Bronchial epithelial cell (primary cell): ENCODE results near the gene ADRM1. TPM values are rescaled to one million over a fixed set of nuclear protein-coding genes. Genes with fewer than 3 reads are reported as not detected.

ENCODE experiments used
- DNase-seq: peaks from one replicate; pipeline ENCODE4 v3.0.0-alpha.2; 2010; ENCODE audit warnings: low read depth
- FAIRE-seq: peaks from 2 replicates; lab custom pipeline; 2011; peaks lifted over from hg19 to GRCh38; lab: Jason Lieb, UNC
- H3K27me3 ChIP-seq: 2 replicates; pipeline ENCODE4 v1.5.1; 2011; ENCODE audit warnings: low read length; ENCODE audit not compliant: control insufficient read depth, insufficient read depth
- H3K36me3 ChIP-seq: 2 replicates; pipeline ENCODE4 v1.5.1; 2011; ENCODE audit warnings: low read length; ENCODE audit not compliant: control insufficient read depth, insufficient read depth
- H3K4me3 ChIP-seq: 2 replicates; pipeline ENCODE4 v1.5.1; 2011; ENCODE audit warnings: mild to moderate bottlenecking, low read depth, low read length, control low read depth
- CTCF ChIP-seq: IDR thresholded peaks from 2 replicates; pipeline ENCODE4 v1.5.1; 2011; ENCODE audit warnings: mild to moderate bottlenecking, moderate library complexity, low read length, control low read depth, inconsistent platforms; ENCODE audit not compliant: insufficient read depth, severe bottlenecking
- total RNA-seq: library from RNA; depleted of rRNA; stranded (reverse); fragments of >200 nt; gene quantifications from 2 replicates; pipeline ENCODE4 v1.2.1, GENCODE V29; 2014

Gene ADRM1
- total RNA-seq, 1 donor from 2014 or later = 145 TPM

- Histone ChIP-seq H3K36me3 (peaks cover 20% of the 10 kb centered on the region), H3K27me3 (no peaks in the 10 kb centered on the region), H3K4me3 (no peak overlapping the region)
- DNase-seq (no peak), FAIRE-seq (no peak)
- TF ChIP-seq CTCF = no peak
Observed at GRCh38 chr20:62300319-62300718, 2.5 kb upstream of the ADRM1 start.

- Histone ChIP-seq H3K27me3 (no peaks in the 10 kb centered on the region), H3K4me3 (no peak overlapping the region), H3K36me3 (peaks cover 24% of the 10 kb centered on the region)
- no peak for FAIRE-seq
- TF ChIP-seq CTCF = no peak
- DNase-seq = no peak
Observed at GRCh38 chr20:62301111-62301668, 1.6 kb upstream of the ADRM1 start.

GRCh38 chr20:62301773-62302340 lies 940 bp upstream of the ADRM1 start:
- Histone ChIP-seq H3K4me3 (peak overlapping the region; percentile 78), H3K36me3 (peaks cover 25% of the 10 kb centered on the region), H3K27me3 (no peaks in the 10 kb centered on the region)
- TF ChIP-seq CTCF = peak; percentile 94
- FAIRE-seq = no peak
- peak; percentile 85 for DNase-seq

GRCh38 chr20:62303062-62303339 lies 204 bp downstream of the ADRM1 start:
- no peak for TF ChIP-seq CTCF
- H3K4me3 ChIP-seq = peak overlapping the region; percentile 78
- DNase-seq (no peak), FAIRE-seq (no peak)
- peaks cover 30% of the 10 kb centered on the region for H3K36me3 ChIP-seq
- H3K27me3 ChIP-seq = no peaks in the 10 kb centered on the region

- TF ChIP-seq CTCF = no peak
- Histone ChIP-seq H3K27me3 (no peaks in the 10 kb centered on the region), H3K36me3 (peaks cover 36% of the 10 kb centered on the region), H3K4me3 (peak overlapping the region; percentile 78)
- DNase-seq = peak; percentile 18
- no peak for FAIRE-seq
Observed at GRCh38 chr20:62303340-62304226, 786 bp downstream of the ADRM1 start.
